Measurements from ENCODE around the gene RRP8. TPM values are rescaled to one million over a fixed set of nuclear protein-coding genes. Genes with fewer than 3 reads are reported as not detected.

Gene RRP8
- total and polyA plus RNA-seq, 2 donors (not counting 1 experiment from before 2014, with no cell fraction given) = 12.1 to 13.2 TPM

GRCh38 chr11:6601041-6601461 lies 2.4 kb downstream of the RRP8 start:
- DNase-seq (ENCODE audit: low read depth in 2 of 2) = no peak
- Histone ChIP-seq H2AFZ (ENCODE audit: low read length) (no peak overlapping the region), H4K20me1 (ENCODE audit: control insufficient read depth, extremely low read depth, insufficient read depth, low read length) (no peaks in the 10 kb centered on the region), H3K27ac (ENCODE audit: insufficient read depth, low read length) (no peak overlapping the region), H3K79me2 (ENCODE audit: control insufficient read depth, insufficient read depth, low read length) (peaks cover 59% of the 10 kb centered on the region), H3K9ac (ENCODE audit: insufficient read depth, low read length) (no peak overlapping the region), H3K4me1 (ENCODE audit: control insufficient read depth, extremely low read depth, insufficient read depth, low read length) (peaks cover 4% of the 10 kb centered on the region), H3K4me2 (ENCODE audit: extremely low read depth, insufficient read depth, low read length) (no peak overlapping the region), H3K36me3 (ENCODE audit: control insufficient read depth, insufficient read depth, low read length) (peaks cover 12% of the 10 kb centered on the region), H3K4me3 (replicated peaks in 1 of 4; ENCODE audit: control extremely low read depth in 1 of 4, insufficient read depth in 1 of 4, low read depth in 3 of 4, low read length in 4 of 4) (no peak overlapping the region), H3K9me3 (ENCODE audit: control insufficient read depth, insufficient read depth, low read depth, low read length) (no peaks in the 10 kb centered on the region), H3K27me3 (ENCODE audit: control insufficient read depth, insufficient read depth, low read length) (no peaks in the 10 kb centered on the region)
- TF ChIP-seq, protein P1, sequence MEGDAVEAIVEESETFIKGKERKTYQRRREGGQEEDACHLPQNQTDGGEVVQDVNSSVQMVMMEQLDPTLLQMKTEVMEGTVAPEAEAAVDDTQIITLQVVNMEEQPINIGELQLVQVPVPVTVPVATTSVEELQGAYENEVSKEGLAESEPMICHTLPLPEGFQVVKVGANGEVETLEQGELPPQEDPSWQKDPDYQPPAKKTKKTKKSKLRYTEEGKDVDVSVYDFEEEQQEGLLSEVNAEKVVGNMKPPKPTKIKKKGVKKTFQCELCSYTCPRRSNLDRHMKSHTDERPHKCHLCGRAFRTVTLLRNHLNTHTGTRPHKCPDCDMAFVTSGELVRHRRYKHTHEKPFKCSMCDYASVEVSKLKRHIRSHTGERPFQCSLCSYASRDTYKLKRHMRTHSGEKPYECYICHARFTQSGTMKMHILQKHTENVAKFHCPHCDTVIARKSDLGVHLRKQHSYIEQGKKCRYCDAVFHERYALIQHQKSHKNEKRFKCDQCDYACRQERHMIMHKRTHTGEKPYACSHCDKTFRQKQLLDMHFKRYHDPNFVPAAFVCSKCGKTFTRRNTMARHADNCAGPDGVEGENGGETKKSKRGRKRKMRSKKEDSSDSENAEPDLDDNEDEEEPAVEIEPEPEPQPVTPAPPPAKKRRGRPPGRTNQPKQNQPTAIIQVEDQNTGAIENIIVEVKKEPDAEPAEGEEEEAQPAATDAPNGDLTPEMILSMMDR (conservative IDR thresholded peaks at IDR 0.05 in 1 of 2, IDR thresholded peaks at IDR 0.05 in 1 of 2; ENCODE audit: low read depth in 1 of 2, low read length in 2 of 2) = no peak
- no peak for TF ChIP-seq EZH2 (IDR thresholded peaks at IDR 0.05; ENCODE audit: low read length, missing control alignments)

- no peak overlapping the region for H3K27ac ChIP-seq (ENCODE audit: insufficient read depth, low read length)
- no peak overlapping the region for H3K4me2 ChIP-seq (ENCODE audit: extremely low read depth, insufficient read depth, low read length)
- H3K79me2 ChIP-seq (ENCODE audit: control insufficient read depth, insufficient read depth, low read length) = peaks cover 49% of the 10 kb centered on the region
- no peaks in the 10 kb centered on the region for H4K20me1 ChIP-seq (ENCODE audit: control insufficient read depth, extremely low read depth, insufficient read depth, low read length)
- no peak for DNase-seq (ENCODE audit: low read depth in 2 of 2)
- H3K27me3 ChIP-seq (ENCODE audit: control insufficient read depth, insufficient read depth, low read length) = no peaks in the 10 kb centered on the region
- peaks cover 4% of the 10 kb centered on the region for H3K4me1 ChIP-seq (ENCODE audit: control insufficient read depth, extremely low read depth, insufficient read depth, low read length)
- H3K36me3 ChIP-seq (ENCODE audit: control insufficient read depth, insufficient read depth, low read length) = peaks cover 12% of the 10 kb centered on the region
- no peak overlapping the region for H3K9ac ChIP-seq (ENCODE audit: insufficient read depth, low read length)
- no peak overlapping the region for H2AFZ ChIP-seq (ENCODE audit: low read length)
- TF ChIP-seq, protein P1 (conservative IDR thresholded peaks at IDR 0.05 in 1 of 2, IDR thresholded peaks at IDR 0.05 in 1 of 2; ENCODE audit: low read depth in 1 of 2, low read length in 2 of 2) = no peak
- TF ChIP-seq EZH2 (IDR thresholded peaks at IDR 0.05; ENCODE audit: low read length, missing control alignments) = no peak
- no peak overlapping the region for H3K4me3 ChIP-seq (replicated peaks in 1 of 4; ENCODE audit: control extremely low read depth in 1 of 4, insufficient read depth in 1 of 4, low read depth in 3 of 4, low read length in 4 of 4)
- no peaks in the 10 kb centered on the region for H3K9me3 ChIP-seq (ENCODE audit: control insufficient read depth, insufficient read depth, low read depth, low read length)
Measured at GRCh38 chr11:6599881-6600390, 3.5 kb downstream of the RRP8 start.

DNA sequence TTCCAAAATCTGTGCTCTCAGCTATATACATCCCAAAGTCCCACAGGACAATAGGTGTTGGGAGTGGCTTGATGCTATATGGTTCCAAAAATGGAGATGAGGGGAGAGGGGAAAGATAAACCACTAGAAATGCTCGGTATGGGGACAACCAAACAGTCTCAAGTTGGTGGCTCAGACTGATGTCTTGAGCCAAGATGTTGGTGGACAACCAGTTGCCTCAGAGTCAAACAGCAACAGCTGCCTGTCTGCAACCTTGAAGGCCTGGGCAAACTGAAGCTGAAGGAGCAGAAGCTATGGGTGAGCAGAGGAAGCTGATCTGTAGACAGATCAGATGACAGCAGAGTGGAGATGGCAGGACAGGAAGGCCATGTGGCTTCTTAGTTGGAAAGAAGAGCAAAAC lies 4.0 kb downstream of the RRP8 start:
- H3K27ac ChIP-seq (ENCODE audit: insufficient read depth, low read length) = no peak overlapping the region
- no peak overlapping the region for H3K4me2 ChIP-seq (ENCODE audit: extremely low read depth, insufficient read depth, low read length)
- H3K36me3 ChIP-seq (ENCODE audit: control insufficient read depth, insufficient read depth, low read length) = peaks cover 12% of the 10 kb centered on the region
- no peaks in the 10 kb centered on the region for H3K9me3 ChIP-seq (ENCODE audit: control insufficient read depth, insufficient read depth, low read depth, low read length)
- H3K27me3 ChIP-seq (ENCODE audit: control insufficient read depth, insufficient read depth, low read length) = no peaks in the 10 kb centered on the region
- peaks cover 4% of the 10 kb centered on the region for H3K4me1 ChIP-seq (ENCODE audit: control insufficient read depth, extremely low read depth, insufficient read depth, low read length)
- peaks cover 44% of the 10 kb centered on the region for H3K79me2 ChIP-seq (ENCODE audit: control insufficient read depth, insufficient read depth, low read length)
- no peak overlapping the region for H2AFZ ChIP-seq (ENCODE audit: low read length)
- no peak for TF ChIP-seq EZH2 (IDR thresholded peaks at IDR 0.05; ENCODE audit: low read length, missing control alignments)
- TF ChIP-seq, protein P1 (conservative IDR thresholded peaks at IDR 0.05 in 1 of 2, IDR thresholded peaks at IDR 0.05 in 1 of 2; ENCODE audit: low read depth in 1 of 2, low read length in 2 of 2) = no peak
- no peaks in the 10 kb centered on the region for H4K20me1 ChIP-seq (ENCODE audit: control insufficient read depth, extremely low read depth, insufficient read depth, low read length)
- no peak overlapping the region for H3K9ac ChIP-seq (ENCODE audit: insufficient read depth, low read length)
- no peak for DNase-seq (ENCODE audit: low read depth in 2 of 2)
- no peak overlapping the region for H3K4me3 ChIP-seq (replicated peaks in 1 of 4; ENCODE audit: control extremely low read depth in 1 of 4, insufficient read depth in 1 of 4, low read depth in 3 of 4, low read length in 4 of 4)
